GM23248 (cell line): ENCODE results near the gene SYNE1.

Source experiments
- EZH2 ChIP-seq: fragments of 200-600 bp; sonication (generic); IDR thresholded peaks from 2 replicates; pipeline ENCODE4 v1.6.1; 2018; ENCODE audit warnings: antibody characterized with exemption, mild to moderate bottlenecking; ENCODE audit not compliant: insufficient read depth, poor library complexity, severe bottlenecking
- EZH2phosphoT487 ChIP-seq: fragments of 200-600 bp; sonication (generic); IDR thresholded peaks from 2 replicates; pipeline ENCODE4 v1.6.1; 2018; ENCODE audit warnings: antibody characterized with exemption, moderate library complexity, mild to moderate bottlenecking, low read depth; ENCODE audit not compliant: insufficient read depth

- TF ChIP-seq EZH2 (no peak), EZH2phosphoT487 (no peak)
These were observed 338.1 kb downstream of the SYNE1 start for GRCh38 chr6:152298848-152299735.
